WTC11 (cell line): ENCODE data around the gene IRAK1.

Experiments used
- CTCF ChIP-seq: fragments of 200-600 bp; IDR thresholded peaks from 2 replicates; pipeline ENCODE4 v1.8.0; 2022; ENCODE audit warnings: antibody characterized with exemption
- ELF4 ChIP-seq: sonication (generic); formaldehyde crosslinking; IDR thresholded peaks from 2 replicates; pipeline ENCODE4 v1.8.1; 2022; ENCODE audit warnings: low read depth, mild to moderate bottlenecking, moderate library complexity, missing genetic modification reagents
- GABPB1 ChIP-seq: sonication (generic); formaldehyde crosslinking; IDR thresholded peaks from 2 replicates; pipeline ENCODE4 v1.8.1; 2023; ENCODE audit warnings: mild to moderate bottlenecking, missing genetic modification reagents
- ZNF263 ChIP-seq: sonication (generic); formaldehyde crosslinking; IDR thresholded peaks from 2 replicates; pipeline ENCODE4 v1.8.1; 2022; ENCODE audit warnings: low read depth, mild to moderate bottlenecking, moderate library complexity, missing genetic modification reagents
- ZNF423 ChIP-seq: fragments of 250-450 bp; sonication (Bioruptor Pico); IDR thresholded peaks from 2 replicates; pipeline ENCODE4 v2.1.2; 2022; ENCODE audit warnings: mild to moderate bottlenecking, moderate library complexity
- TF ChIP-seq, protein P1 (sequence below): sonication (generic); formaldehyde crosslinking; IDR thresholded peaks from 2 replicates; pipeline ENCODE4 v1.8.1; 2022; ENCODE audit warnings: low read depth, missing genetic modification reagents, borderline replicate concordance
- TF ChIP-seq, protein P2 (sequence below): sonication (generic); formaldehyde crosslinking; IDR thresholded peaks from 2 replicates; pipeline ENCODE4 v1.8.1; 2023; ENCODE audit warnings: mild to moderate bottlenecking, moderate library complexity, missing genetic modification reagents
- TF ChIP-seq, protein P3 (sequence below): fragments of 250-450 bp; sonication (Bioruptor Pico); IDR thresholded peaks from 2 replicates; pipeline ENCODE4 v2.1.2; 2022; ENCODE audit warnings: mild to moderate bottlenecking, moderate library complexity
- TF ChIP-seq, protein P4 (sequence below): sonication (generic); formaldehyde crosslinking; IDR thresholded peaks from 2 replicates; pipeline ENCODE4 v1.8.1; 2022; ENCODE audit warnings: low read depth, mild to moderate bottlenecking, moderate library complexity, missing genetic modification reagents, borderline replicate concordance

GRCh38 chrX:154036513-154036912 lies 16.8 kb upstream of the IRAK1 start:
- TF ChIP-seq, protein P1, sequence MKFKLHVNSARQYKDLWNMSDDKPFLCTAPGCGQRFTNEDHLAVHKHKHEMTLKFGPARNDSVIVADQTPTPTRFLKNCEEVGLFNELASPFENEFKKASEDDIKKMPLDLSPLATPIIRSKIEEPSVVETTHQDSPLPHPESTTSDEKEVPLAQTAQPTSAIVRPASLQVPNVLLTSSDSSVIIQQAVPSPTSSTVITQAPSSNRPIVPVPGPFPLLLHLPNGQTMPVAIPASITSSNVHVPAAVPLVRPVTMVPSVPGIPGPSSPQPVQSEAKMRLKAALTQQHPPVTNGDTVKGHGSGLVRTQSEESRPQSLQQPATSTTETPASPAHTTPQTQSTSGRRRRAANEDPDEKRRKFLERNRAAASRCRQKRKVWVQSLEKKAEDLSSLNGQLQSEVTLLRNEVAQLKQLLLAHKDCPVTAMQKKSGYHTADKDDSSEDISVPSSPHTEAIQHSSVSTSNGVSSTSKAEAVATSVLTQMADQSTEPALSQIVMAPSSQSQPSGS (CRISPR knock-in tag), result no peak
- TF ChIP-seq, protein P2, sequence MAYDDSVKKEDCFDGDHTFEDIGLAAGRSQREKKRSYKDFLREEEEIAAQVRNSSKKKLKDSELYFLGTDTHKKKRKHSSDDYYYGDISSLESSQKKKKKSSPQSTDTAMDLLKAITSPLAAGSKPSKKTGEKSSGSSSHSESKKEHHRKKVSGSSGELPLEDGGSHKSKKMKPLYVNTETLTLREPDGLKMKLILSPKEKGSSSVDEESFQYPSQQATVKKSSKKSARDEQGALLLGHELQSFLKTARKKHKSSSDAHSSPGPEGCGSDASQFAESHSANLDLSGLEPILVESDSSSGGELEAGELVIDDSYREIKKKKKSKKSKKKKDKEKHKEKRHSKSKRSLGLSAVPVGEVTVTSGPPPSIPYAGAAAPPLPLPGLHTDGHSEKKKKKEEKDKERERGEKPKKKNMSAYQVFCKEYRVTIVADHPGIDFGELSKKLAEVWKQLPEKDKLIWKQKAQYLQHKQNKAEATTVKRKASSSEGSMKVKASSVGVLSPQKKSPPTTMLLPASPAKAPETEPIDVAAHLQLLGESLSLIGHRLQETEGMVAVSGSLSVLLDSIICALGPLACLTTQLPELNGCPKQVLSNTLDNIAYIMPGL (CRISPR knock-in tag), result no peak
- TF ChIP-seq CTCF, result no peak
- TF ChIP-seq ZNF263 (CRISPR knock-in tag), result no peak
- TF ChIP-seq, protein P3, sequence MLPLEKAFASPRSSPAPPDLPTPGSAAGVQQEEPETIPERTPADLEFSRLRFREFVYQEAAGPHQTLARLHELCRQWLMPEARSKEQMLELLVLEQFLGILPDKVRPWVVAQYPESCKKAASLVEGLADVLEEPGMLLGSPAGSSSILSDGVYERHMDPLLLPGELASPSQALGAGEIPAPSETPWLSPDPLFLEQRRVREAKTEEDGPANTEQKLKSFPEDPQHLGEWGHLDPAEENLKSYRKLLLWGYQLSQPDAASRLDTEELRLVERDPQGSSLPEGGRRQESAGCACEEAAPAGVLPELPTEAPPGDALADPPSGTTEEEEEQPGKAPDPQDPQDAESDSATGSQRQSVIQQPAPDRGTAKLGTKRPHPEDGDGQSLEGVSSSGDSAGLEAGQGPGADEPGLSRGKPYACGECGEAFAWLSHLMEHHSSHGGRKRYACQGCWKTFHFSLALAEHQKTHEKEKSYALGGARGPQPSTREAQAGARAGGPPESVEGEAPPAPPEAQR (CRISPR knock-in tag), result no peak
- TF ChIP-seq ELF4, result no peak
- TF ChIP-seq, protein P4, sequence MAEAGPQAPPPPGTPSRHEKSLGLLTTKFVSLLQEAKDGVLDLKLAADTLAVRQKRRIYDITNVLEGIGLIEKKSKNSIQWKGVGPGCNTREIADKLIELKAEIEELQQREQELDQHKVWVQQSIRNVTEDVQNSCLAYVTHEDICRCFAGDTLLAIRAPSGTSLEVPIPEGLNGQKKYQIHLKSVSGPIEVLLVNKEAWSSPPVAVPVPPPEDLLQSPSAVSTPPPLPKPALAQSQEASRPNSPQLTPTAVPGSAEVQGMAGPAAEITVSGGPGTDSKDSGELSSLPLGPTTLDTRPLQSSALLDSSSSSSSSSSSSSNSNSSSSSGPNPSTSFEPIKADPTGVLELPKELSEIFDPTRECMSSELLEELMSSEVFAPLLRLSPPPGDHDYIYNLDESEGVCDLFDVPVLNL, result no peak
- no peak for TF ChIP-seq GABPB1 (CRISPR knock-in tag)
- no peak for TF ChIP-seq ZNF423 (CRISPR knock-in tag)
